Tongue (tissue), 1 donor: ENCODE measurements around the gene MBD3L2B. TPM values are rescaled to one million over a fixed set of nuclear protein-coding genes. Genes with fewer than 3 reads are reported as not detected.

Experiments
- total RNA-seq: library from RNA; depleted of rRNA; stranded (reverse); fragments of >200 nt; gene quantifications from one replicate; pipeline ENCODE4 v1.2.3, GENCODE V29; 2014

Gene MBD3L2B
- total RNA-seq, 1 donor from 2014 or later = not detected

Other genes starting within 250 kb of the MBD3L2B start
- gene VAV1, start 248.7 kb downstream of the MBD3L2B start, total RNA-seq = 2.5 TPM
- gene ADGRE1, start 133.9 kb downstream of the MBD3L2B start, total RNA-seq = 0.21 TPM
- gene MBD3L5, start 9.1 kb upstream of the MBD3L2B start, total RNA-seq = not detected
- not detected for gene MBD3L4, start 18.7 kb upstream of the MBD3L2B start, total RNA-seq
- not detected for gene MBD3L2, start 27.9 kb upstream of the MBD3L2B start, total RNA-seq
- not detected for gene MBD3L3, start 37.2 kb upstream of the MBD3L2B start, total RNA-seq
- 15.3 TPM for gene ZNF557, start 48.3 kb upstream of the MBD3L2B start, total RNA-seq